GM19438 (cell line): ENCODE results near the gene SPN.
"Not testable (repeated sequence)": the region's sequence is repeated elsewhere in the genome, so short reads cannot be mapped to it uniquely, and the experiment has no call there.

Source experiments
- ATAC-seq: cut with Tn5 transposase; IDR thresholded peaks from one replicate; pipeline ENCODE4 v1.9.1; 2021; ENCODE audit warnings: low read depth; ENCODE audit not compliant: unreplicated experiment

Gene SPN

DNA sequence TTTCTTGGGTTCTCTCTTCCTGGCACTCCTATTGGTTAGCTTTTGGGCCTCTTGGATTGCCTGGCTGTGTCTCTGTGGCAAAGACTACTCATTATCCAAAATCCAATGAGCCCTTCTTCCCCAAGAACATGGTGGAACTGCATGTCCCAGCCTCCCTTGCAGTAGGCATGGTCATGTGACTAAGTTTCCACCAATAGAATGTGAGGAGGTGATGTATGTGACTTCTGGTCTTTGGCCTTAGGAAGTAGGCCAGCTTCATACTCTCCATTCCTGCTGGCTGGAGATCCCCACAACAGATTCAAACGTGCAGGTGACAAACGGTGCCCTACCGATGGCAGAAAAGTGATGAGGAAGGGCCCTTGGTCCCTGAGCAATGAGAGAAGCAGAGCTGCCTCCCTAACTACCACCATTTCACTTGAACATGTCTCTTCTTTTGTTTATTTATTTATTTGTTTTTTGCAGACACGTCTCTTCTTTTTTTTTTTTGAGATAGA lies 17.3 kb upstream of the SPN start:
- ATAC-seq: no peak

DNA sequence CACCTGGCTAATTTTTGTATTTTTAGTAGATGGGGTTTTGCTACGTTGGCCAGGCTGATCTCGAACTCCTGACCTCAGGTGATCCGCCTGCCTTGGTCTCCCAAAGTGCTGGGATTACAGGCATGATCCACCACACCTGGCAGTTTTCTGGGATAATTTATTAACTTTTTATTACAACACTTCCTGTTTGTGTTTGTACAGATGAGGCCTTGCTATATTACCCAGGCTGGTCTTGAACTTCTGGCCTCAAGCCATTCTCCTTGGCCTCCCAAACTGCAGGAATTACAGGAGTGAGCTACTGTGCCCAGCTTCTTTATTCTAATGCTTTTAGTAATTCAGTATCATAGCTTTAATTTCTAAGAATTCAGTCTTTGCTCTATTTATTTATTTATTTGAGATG lies 16.1 kb upstream of the SPN start:
- no peak for ATAC-seq

GRCh38 chr16:29649588-29650494 lies 13.2 kb upstream of the SPN start:
- ATAC-seq: no peak

DNA sequence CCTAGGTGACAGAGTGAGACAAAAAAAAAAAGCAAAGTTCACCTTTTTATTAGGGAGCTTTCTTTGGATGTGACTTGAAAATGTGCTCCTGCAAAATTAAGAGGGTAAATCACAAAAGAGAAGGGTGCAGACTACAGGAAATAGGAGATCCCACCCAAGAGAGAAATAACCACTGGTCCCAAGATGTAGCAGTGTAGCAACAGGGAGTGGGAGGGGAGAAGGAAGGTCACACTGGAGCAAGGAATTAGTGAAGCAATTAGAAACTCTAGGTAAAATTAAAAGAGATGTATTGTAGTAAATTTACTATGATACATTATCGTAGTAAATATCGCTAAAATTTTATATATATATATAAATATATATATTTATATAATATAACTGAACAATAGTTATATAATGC lies 12.3 kb upstream of the SPN start:
- no peak for ATAC-seq

DNA sequence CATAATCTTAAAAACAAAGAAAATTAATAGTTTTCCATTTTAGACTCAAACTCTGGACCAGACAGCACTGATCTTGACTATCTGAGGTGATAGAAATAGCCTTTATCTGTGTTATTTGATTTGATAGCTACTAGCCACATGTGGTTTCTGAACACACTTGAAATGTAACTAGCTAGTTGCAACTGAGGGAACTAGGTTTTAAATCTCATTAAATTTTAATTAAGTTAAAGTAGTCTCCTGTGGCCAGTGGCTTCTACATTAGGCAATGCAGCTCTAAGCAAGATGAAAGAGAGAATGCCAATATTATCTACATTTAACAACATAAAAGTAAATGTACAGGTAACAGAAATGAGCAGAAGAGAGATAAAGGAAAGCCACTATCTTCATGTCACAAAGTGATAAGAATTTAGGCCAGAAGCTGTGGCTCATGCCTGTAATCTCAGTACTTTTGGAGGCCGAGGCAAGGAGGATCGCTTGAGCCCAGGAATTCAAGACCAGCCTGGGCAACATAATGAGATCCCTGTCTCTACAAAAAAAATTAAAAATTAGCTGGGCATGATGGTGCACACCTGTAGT lies 11.2 kb upstream of the SPN start:
- no peak for ATAC-seq

DNA sequence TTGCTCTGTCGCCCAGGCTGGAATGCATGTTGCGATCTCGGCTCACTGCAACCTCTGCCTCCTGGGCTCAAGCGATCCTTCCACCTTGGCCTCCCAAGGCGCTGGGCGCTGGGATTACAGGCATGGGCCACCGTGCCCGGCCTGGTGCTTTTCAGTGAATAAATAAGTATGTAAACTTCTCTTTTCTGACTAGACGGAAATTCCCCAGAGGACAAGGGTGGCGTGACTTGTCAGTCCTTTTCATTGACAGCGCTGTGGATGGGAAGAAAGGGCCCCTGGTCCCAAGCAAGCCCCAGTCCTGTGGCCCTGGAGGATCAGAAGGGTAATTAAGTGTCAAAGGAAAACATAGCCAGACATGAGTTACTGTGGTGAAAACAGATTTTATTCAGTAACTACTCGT lies 9.6 kb upstream of the SPN start:
- no peak for ATAC-seq

- ATAC-seq: not testable (repeated sequence)
Measured at GRCh38 chr16:29653890-29654289, 9.2 kb upstream of the SPN start.

GRCh38 chr16:29656688-29657523 lies 6.1 kb upstream of the SPN start:
- no peak for ATAC-seq

DNA sequence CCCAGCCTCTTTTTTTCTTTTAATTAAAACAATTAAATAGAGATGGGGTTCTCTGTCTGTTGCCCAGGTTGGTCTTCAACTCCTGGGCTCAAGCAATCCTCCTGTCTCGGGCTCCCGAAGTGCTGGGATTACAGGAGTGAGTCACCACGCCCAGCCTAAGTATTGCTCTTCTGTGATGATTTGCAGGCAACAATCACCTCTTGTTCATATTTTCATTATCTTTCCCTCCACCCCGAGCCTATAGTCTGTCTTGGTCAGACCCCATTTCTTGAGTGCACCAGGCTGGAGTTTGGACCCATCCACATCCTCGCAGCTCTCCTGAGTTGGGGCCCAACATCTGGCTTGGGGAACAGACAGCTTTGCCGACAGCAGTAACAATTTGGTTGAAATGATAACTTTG lies 4.3 kb upstream of the SPN start:
- ATAC-seq: no peak

- no peak for ATAC-seq
Measured at GRCh38 chr16:29662000-29662728, 883 bp upstream of the SPN start.

- ATAC-seq: peak; percentile 41
Measured at GRCh38 chr16:29662729-29663015, 375 bp upstream of the SPN start.

DNA sequence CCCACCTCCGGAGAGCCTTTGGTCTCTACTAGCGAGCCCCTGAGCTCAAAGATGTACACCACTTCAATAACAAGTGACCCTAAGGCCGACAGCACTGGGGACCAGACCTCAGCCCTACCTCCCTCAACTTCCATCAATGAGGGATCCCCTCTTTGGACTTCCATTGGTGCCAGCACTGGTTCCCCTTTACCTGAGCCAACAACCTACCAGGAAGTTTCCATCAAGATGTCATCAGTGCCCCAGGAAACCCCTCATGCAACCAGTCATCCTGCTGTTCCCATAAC lies 702 bp downstream of the SPN start:
- ATAC-seq: no peak

DNA sequence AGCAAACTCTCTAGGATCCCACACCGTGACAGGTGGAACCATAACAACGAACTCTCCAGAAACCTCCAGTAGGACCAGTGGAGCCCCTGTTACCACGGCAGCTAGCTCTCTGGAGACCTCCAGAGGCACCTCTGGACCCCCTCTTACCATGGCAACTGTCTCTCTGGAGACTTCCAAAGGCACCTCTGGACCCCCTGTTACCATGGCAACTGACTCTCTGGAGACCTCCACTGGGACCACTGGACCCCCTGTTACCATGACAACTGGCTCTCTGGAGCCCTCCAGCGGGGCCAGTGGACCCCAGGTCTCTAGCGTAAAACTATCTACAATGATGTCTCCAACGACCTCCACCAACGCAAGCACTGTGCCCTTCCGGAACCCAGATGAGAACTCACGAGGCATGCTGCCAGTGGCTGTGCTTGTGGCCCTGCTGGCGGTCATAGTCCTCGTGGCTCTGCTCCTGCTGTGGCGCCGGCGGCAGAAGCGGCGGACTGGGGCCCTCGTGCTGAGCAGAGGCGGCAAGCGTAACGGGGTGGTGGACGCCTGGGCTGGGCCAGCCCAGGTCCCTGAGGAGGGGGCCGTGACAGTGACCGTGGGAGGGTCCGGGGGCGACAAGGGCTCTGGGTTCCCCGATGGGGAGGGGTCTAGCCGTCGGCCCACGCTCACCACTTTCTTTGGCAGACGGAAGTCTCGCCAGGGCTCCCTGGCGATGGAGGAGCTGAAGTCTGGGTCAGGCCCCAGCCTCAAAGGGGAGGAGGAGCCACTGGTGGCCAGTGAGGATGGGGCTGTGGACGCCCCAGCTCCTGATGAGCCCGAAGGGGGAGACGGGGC lies 1.3 kb downstream of the SPN start:
- ATAC-seq: no peak

- no peak for ATAC-seq
Measured at GRCh38 chr16:29665294-29666077, 2.4 kb downstream of the SPN start.

GRCh38 chr16:29667322-29667610 lies 4.2 kb downstream of the SPN start:
- not testable (repeated sequence) for ATAC-seq

- no peak for ATAC-seq
Measured at GRCh38 chr16:29667755-29668154, 4.7 kb downstream of the SPN start.

GRCh38 chr16:29668267-29668666 lies 5.2 kb downstream of the SPN start:
- no peak for ATAC-seq

- ATAC-seq: no peak
Measured at GRCh38 chr16:29673501-29673900, 10.5 kb downstream of the SPN start.

GRCh38 chr16:29674188-29674587 lies 11.1 kb downstream of the SPN start:
- ATAC-seq: no peak
